GM13977 (cell line): Measurements from ENCODE around the gene PTGR1.

ENCODE experiments used
- DNase-seq: peaks from one replicate; pipeline ENCODE4 v3.0.0; 2012; ENCODE audit warnings: low spot score
- in situ Hi-C: fragments of 300-500 bp; cut with MboI; formaldehyde crosslinking; loops from one replicate; pipeline ENCODE4 v1.12.0; 2022; ENCODE audit warnings: low sequenced_read_pairs, low pct_unique_long_range_greater_than_20kb, mixed read lengths, inconsistent platforms; ENCODE audit not compliant: unreplicated experiment
- TF ChIP-seq, protein P1 (sequence below): IDR thresholded peaks from 2 replicates; pipeline ENCODE4 v1.5.1; 2012; ENCODE audit warnings: mild to moderate bottlenecking, control low read depth; ENCODE audit not compliant: insufficient read depth; ENCODE audit errors: extremely low read depth, missing control alignments

PTGR1 gene

DNA sequence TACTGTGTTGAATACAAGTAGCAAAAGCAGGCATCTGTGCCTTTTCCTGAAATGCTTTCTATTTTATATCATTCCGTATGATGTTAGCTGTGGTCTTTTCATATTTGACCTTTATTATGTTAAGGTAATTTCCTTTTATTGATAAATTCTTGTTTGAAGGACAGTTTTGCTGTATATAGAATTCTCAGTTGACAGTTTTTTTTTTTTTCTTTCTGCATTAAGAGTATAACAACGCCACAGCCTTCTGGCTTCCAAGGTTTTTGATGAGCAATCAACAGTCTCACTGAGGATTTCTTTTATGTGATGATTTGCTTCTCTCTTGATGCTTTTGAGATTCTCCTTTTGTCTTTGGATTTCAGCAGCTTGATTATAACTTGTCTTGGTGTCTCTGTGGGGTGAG lies 50.8 kb downstream of the PTGR1 start:
- DNase-seq = no peak
- in situ Hi-C loops = no loop called here
- TF ChIP-seq, protein P1, sequence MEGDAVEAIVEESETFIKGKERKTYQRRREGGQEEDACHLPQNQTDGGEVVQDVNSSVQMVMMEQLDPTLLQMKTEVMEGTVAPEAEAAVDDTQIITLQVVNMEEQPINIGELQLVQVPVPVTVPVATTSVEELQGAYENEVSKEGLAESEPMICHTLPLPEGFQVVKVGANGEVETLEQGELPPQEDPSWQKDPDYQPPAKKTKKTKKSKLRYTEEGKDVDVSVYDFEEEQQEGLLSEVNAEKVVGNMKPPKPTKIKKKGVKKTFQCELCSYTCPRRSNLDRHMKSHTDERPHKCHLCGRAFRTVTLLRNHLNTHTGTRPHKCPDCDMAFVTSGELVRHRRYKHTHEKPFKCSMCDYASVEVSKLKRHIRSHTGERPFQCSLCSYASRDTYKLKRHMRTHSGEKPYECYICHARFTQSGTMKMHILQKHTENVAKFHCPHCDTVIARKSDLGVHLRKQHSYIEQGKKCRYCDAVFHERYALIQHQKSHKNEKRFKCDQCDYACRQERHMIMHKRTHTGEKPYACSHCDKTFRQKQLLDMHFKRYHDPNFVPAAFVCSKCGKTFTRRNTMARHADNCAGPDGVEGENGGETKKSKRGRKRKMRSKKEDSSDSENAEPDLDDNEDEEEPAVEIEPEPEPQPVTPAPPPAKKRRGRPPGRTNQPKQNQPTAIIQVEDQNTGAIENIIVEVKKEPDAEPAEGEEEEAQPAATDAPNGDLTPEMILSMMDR = no peak

- in situ Hi-C loops = no loop called here
- TF ChIP-seq, protein P1 = no peak
- DNase-seq = no peak
Measured at GRCh38 chr9:111542497-111543254, 56.8 kb downstream of the PTGR1 start.

- DNase-seq = no peak
- TF ChIP-seq, protein P1 = no peak
- in situ Hi-C loops = no loop called here
Measured at GRCh38 chr9:111533099-111533790, 66.2 kb downstream of the PTGR1 start.

GRCh38 chr9:111531716-111532115 lies 67.7 kb downstream of the PTGR1 start:
- DNase-seq = no peak
- TF ChIP-seq, protein P1 = no peak
- in situ Hi-C loops = no loop called here

DNA sequence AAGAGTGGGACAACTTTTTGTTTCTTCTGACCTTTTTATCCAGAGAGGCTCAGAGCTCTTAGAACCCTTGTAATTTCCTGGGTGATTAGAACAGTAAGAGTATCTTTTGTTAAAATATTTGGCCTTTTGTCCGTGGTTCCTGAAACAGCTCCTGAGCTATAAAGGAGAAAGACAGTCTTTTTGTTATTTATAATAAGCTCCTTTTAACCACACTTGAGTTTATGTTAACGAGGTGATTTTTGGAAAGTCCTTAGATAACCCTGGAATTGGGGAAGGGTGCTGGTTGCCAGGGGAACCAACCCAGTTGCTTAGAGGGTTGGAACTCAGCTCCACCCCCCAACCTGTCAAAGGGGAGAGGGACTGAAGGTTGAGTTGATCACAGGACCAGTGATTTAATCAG lies 69.7 kb downstream of the PTGR1 start:
- no peak for DNase-seq
- TF ChIP-seq, protein P1 = no peak
- in situ Hi-C loops = no loop called here

- in situ Hi-C loops = no loop called here
- DNase-seq = no peak
- TF ChIP-seq, protein P1 = no peak
Measured at GRCh38 chr9:111527347-111527746, 72.1 kb downstream of the PTGR1 start.
